Measurements from ENCODE around the gene AFF1. TPM values are rescaled to one million over a fixed set of nuclear protein-coding genes. Genes with fewer than 3 reads are reported as not detected.

AFF1 gene
- polyA plus RNA-seq, 1 donor (not counting 4 experiments of a cell fraction or from before 2014, with no cell fraction given): 14.4 TPM

GRCh38 chr4:86910369-86910768 lies 24.4 kb upstream of the AFF1 start:
- H3K9ac ChIP-seq (ENCODE audit: control insufficient read depth, extremely low read depth, insufficient read depth, low read length): no peak overlapping the region
- H3K36me3 ChIP-seq (ENCODE audit: control insufficient read depth in 2 of 2, extremely low read depth in 1 of 2, insufficient read depth in 2 of 2, low read length in 2 of 2): no peaks in the 10 kb centered on the region
- H3K27ac ChIP-seq (ENCODE audit: control insufficient read depth, insufficient read depth, low read length): no peak overlapping the region
- no peaks in the 10 kb centered on the region for H3K9me1 ChIP-seq (ENCODE audit: control insufficient read depth, extremely low read depth, insufficient read depth, low read length)
- H3K4me3 ChIP-seq (ENCODE audit: control insufficient read depth in 2 of 3, extremely low read depth in 1 of 3, insufficient read depth in 2 of 3, low read depth in 1 of 3, low read length in 3 of 3): no peak overlapping the region
- H3K27me3 ChIP-seq (ENCODE audit: control insufficient read depth, extremely low read depth, insufficient read depth, low read length): no peaks in the 10 kb centered on the region
- peaks cover 4% of the 10 kb centered on the region for H3K4me1 ChIP-seq (ENCODE audit: control insufficient read depth, extremely low read depth, insufficient read depth, low read length)
- TF ChIP-seq CTCF (optimal IDR thresholded peaks at IDR 0.05 in 1 of 3, IDR thresholded peaks at IDR 0.05 in 1 of 3, conservative IDR thresholded peaks at IDR 0.05 in 1 of 3; ENCODE audit: extremely low read depth in 1 of 3, insufficient read depth in 2 of 3, low read length in 3 of 3) (no peak), EZH2 (IDR thresholded peaks at IDR 0.05; ENCODE audit: low read length) (no peak)
- DNase-seq (ENCODE audit: low read depth, low spot score) (no peak), FAIRE-seq (no peak)
- H3K4me2 ChIP-seq (ENCODE audit: control insufficient read depth, extremely low read depth, insufficient read depth, low read depth, low read length): no peak overlapping the region
- dilution Hi-C loops (cut with MboI; ENCODE audit: extremely low pct_ligation_motif_present, low sequenced_read_pairs): no loop called here
- H2AFZ ChIP-seq (ENCODE audit: control insufficient read depth, low read length): no peak overlapping the region
- H4K20me1 ChIP-seq (ENCODE audit: control insufficient read depth, extremely low read depth, insufficient read depth, low read length): no peaks in the 10 kb centered on the region
- no peaks in the 10 kb centered on the region for H3K9me3 ChIP-seq (ENCODE audit: control insufficient read depth, low read depth, low read length)
- no peaks in the 10 kb centered on the region for H3K79me2 ChIP-seq (ENCODE audit: control insufficient read depth, insufficient read depth, low read length)

- Histone ChIP-seq H4K20me1 (ENCODE audit: control insufficient read depth, extremely low read depth, insufficient read depth, low read length) (no peaks in the 10 kb centered on the region), H3K4me3 (ENCODE audit: control insufficient read depth in 2 of 3, extremely low read depth in 1 of 3, insufficient read depth in 2 of 3, low read depth in 1 of 3, low read length in 3 of 3) (no peak overlapping the region), H3K4me2 (ENCODE audit: control insufficient read depth, extremely low read depth, insufficient read depth, low read depth, low read length) (no peak overlapping the region), H3K9ac (ENCODE audit: control insufficient read depth, extremely low read depth, insufficient read depth, low read length) (no peak overlapping the region), H3K27me3 (ENCODE audit: control insufficient read depth, extremely low read depth, insufficient read depth, low read length) (no peaks in the 10 kb centered on the region), H3K9me3 (ENCODE audit: control insufficient read depth, low read depth, low read length) (no peaks in the 10 kb centered on the region), H3K36me3 (ENCODE audit: control insufficient read depth in 2 of 2, extremely low read depth in 1 of 2, insufficient read depth in 2 of 2, low read length in 2 of 2) (no peaks in the 10 kb centered on the region), H3K27ac (ENCODE audit: control insufficient read depth, insufficient read depth, low read length) (no peak overlapping the region), H3K9me1 (ENCODE audit: control insufficient read depth, extremely low read depth, insufficient read depth, low read length) (no peaks in the 10 kb centered on the region), H3K79me2 (ENCODE audit: control insufficient read depth, insufficient read depth, low read length) (no peaks in the 10 kb centered on the region), H2AFZ (ENCODE audit: control insufficient read depth, low read length) (no peak overlapping the region), H3K4me1 (ENCODE audit: control insufficient read depth, extremely low read depth, insufficient read depth, low read length) (peaks cover 4% of the 10 kb centered on the region)
- FAIRE-seq (no peak), DNase-seq (ENCODE audit: low read depth, low spot score) (no peak)
- dilution Hi-C loops (cut with MboI; ENCODE audit: extremely low pct_ligation_motif_present, low sequenced_read_pairs): no loop called here
- TF ChIP-seq EZH2 (IDR thresholded peaks at IDR 0.05; ENCODE audit: low read length): no peak
Measured at GRCh38 chr4:86910820-86911684, 23.8 kb upstream of the AFF1 start.

Measured in keratinocyte (primary cell).